ENCODE data around the gene CENPC.
"Not testable (repeated sequence)": the region's sequence is repeated elsewhere in the genome, so short reads cannot be mapped to it uniquely, and the experiment has no call there.

Gene CENPC

DNA sequence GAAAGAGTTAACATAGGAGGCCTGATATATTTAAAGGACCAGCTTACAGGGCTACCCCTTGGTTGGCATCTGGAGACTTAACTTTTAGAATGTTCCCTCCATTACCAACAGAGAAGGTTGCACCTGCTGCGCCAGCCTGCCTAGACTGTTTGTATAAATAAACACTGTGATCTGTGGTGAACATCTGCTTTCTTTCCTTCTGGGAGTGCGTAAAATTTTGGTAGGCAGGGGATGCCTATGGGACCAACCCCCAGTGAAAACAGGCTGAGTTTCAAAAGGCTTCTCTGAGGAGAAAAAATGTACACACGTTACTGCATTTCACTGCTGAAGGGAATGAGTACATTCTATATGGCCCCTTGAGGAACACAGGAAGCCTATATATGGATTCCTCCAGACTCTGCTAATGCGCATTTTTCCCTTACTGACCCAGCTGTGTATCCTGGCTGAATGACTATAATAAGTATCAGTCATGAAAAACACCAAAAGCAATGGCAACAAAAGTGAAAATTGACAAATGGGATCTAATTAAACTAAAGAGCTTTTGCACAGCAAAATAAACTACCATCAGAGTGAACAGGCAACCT, 13.8 kb downstream of the CENPC start:
- ATAC-seq = no peak
- no peak for TF ChIP-seq CSDC2 (CRISPR knock-in tag; IDR thresholded peaks at IDR 0.05)
- no peak for TF ChIP-seq TCF4 (CRISPR knock-in tag; IDR thresholded peaks at IDR 0.05; ENCODE audit: borderline replicate concordance)
- TF ChIP-seq SNAI2 (CRISPR knock-in tag; IDR thresholded peaks at IDR 0.05) = no peak
- no peak for TF ChIP-seq GLIS3 (CRISPR knock-in tag; IDR thresholded peaks at IDR 0.05)
- TF ChIP-seq, protein P1, sequence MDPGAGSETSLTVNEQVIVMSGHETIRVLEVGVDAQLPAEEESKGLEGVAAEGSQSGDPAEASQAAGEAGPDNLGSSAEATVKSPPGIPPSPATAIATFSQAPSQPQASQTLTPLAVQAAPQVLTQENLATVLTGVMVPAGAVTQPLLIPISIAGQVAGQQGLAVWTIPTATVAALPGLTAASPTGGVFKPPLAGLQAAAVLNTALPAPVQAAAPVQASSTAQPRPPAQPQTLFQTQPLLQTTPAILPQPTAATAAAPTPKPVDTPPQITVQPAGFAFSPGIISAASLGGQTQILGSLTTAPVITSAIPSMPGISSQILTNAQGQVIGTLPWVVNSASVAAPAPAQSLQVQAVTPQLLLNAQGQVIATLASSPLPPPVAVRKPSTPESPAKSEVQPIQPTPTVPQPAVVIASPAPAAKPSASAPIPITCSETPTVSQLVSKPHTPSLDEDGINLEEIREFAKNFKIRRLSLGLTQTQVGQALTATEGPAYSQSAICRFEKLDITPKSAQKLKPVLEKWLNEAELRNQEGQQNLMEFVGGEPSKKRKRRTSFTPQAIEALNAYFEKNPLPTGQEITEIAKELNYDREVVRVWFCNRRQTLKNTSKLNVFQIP (CRISPR knock-in tag; IDR thresholded peaks at IDR 0.05; ENCODE audit: borderline replicate concordance, low read depth) = no peak
- TF ChIP-seq RARB (CRISPR knock-in tag; IDR thresholded peaks at IDR 0.05) = no peak
- TF ChIP-seq, protein P2, sequence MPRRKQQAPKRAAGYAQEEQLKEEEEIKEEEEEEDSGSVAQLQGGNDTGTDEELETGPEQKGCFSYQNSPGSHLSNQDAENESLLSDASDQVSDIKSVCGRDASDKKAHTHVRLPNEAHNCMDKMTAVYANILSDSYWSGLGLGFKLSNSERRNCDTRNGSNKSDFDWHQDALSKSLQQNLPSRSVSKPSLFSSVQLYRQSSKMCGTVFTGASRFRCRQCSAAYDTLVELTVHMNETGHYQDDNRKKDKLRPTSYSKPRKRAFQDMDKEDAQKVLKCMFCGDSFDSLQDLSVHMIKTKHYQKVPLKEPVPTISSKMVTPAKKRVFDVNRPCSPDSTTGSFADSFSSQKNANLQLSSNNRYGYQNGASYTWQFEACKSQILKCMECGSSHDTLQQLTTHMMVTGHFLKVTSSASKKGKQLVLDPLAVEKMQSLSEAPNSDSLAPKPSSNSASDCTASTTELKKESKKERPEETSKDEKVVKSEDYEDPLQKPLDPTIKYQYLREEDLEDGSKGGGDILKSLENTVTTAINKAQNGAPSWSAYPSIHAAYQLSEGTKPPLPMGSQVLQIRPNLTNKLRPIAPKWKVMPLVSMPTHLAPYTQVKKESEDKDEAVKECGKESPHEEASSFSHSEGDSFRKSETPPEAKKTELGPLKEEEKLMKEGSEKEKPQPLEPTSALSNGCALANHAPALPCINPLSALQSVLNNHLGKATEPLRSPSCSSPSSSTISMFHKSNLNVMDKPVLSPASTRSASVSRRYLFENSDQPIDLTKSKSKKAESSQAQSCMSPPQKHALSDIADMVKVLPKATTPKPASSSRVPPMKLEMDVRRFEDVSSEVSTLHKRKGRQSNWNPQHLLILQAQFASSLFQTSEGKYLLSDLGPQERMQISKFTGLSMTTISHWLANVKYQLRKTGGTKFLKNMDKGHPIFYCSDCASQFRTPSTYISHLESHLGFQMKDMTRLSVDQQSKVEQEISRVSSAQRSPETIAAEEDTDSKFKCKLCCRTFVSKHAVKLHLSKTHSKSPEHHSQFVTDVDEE (CRISPR knock-in tag; IDR thresholded peaks at IDR 0.05) = no peak
- no peak for TF ChIP-seq ZNF70 (CRISPR knock-in tag; IDR thresholded peaks at IDR 0.05)
- TF ChIP-seq BACH2 (CRISPR knock-in tag; IDR thresholded peaks at IDR 0.05; ENCODE audit: borderline replicate concordance) = no peak
- TF ChIP-seq, protein P3, sequence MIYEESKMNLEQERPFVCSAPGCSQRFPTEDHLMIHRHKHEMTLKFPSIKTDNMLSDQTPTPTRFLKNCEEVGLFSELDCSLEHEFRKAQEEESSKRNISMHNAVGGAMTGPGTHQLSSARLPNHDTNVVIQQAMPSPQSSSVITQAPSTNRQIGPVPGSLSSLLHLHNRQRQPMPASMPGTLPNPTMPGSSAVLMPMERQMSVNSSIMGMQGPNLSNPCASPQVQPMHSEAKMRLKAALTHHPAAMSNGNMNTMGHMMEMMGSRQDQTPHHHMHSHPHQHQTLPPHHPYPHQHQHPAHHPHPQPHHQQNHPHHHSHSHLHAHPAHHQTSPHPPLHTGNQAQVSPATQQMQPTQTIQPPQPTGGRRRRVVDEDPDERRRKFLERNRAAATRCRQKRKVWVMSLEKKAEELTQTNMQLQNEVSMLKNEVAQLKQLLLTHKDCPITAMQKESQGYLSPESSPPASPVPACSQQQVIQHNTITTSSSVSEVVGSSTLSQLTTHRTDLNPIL (CRISPR knock-in tag; IDR thresholded peaks at IDR 0.05; ENCODE audit: low read depth) = no peak
- no peak for TF ChIP-seq ZFP30 (CRISPR knock-in tag; IDR thresholded peaks at IDR 0.05)
- TF ChIP-seq, protein P4, sequence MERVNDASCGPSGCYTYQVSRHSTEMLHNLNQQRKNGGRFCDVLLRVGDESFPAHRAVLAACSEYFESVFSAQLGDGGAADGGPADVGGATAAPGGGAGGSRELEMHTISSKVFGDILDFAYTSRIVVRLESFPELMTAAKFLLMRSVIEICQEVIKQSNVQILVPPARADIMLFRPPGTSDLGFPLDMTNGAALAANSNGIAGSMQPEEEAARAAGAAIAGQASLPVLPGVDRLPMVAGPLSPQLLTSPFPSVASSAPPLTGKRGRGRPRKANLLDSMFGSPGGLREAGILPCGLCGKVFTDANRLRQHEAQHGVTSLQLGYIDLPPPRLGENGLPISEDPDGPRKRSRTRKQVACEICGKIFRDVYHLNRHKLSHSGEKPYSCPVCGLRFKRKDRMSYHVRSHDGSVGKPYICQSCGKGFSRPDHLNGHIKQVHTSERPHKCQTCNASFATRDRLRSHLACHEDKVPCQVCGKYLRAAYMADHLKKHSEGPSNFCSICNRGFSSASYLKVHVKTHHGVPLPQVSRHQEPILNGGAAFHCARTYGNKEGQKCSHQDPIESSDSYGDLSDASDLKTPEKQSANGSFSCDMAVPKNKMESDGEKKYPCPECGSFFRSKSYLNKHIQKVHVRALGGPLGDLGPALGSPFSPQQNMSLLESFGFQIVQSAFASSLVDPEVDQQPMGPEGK (CRISPR knock-in tag; IDR thresholded peaks at IDR 0.05; ENCODE audit: borderline replicate concordance) = no peak

DNA sequence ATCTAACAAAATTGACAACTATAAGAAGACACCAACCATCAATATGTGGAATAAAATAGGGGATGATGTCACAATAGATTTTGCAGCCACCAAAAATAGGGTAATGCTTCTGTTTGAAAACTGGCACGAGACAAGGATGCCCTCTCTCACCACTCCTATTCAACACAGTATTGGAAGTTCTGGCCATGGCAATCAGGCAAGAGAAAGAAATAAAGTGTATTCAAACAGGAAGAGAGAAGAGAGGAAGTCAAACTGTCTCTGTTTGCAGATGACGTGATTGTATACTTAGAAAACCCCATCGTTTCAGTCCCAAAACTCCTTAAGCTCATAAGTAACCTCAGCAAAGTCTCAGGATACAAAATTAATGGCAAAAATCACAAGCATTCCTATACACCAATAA, 21.2 kb downstream of the CENPC start:
- ATAC-seq = not testable (repeated sequence)

DNA sequence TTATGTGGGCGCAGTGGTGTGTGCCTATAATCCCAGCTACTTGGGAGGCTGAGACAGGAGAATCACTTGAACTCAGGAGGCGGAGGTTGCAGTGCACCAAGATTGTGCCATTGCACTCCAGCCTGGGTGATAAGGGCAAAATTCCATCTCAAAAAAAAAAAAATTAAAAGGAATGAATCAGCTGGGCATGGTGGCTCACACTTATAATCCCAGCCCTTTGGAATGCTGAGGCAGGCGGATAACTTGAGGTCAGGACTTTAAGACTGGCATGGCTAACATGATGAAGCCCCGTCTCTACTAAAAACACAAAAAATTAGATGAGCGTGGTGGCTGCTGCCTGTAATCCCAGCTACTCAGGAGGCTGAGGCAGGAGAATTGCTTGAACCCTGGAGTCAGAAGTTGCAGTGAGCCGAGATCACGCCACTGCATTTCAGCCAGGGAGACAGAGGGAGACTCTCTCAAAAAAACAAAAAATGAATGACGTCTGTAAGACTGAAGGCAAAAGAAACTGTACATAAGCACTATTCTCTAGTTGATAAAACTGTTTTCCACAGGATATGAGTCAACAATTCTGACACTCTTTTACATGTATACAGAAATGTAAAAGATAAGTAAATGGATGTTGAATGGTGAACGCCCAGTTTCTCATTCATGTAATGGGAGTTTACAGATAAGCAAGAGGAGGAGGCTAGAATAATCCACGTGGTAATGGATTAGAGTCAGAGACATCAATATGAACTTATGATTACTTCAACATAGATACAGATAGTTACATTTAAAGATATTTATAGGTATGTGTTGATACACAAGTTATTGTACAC, 22.2 kb downstream of the CENPC start:
- no peak for ATAC-seq
- no peak for TF ChIP-seq ARNTL (CRISPR knock-in tag; IDR thresholded peaks at IDR 0.05; ENCODE audit: borderline replicate concordance, low read depth)
- TF ChIP-seq ZFP3 (CRISPR knock-in tag; IDR thresholded peaks at IDR 0.05) = no peak
- TF ChIP-seq, protein P4 (CRISPR knock-in tag; IDR thresholded peaks at IDR 0.05; ENCODE audit: borderline replicate concordance) = no peak
- TF ChIP-seq OSR1 (CRISPR knock-in tag; IDR thresholded peaks at IDR 0.05) = no peak

DNA sequence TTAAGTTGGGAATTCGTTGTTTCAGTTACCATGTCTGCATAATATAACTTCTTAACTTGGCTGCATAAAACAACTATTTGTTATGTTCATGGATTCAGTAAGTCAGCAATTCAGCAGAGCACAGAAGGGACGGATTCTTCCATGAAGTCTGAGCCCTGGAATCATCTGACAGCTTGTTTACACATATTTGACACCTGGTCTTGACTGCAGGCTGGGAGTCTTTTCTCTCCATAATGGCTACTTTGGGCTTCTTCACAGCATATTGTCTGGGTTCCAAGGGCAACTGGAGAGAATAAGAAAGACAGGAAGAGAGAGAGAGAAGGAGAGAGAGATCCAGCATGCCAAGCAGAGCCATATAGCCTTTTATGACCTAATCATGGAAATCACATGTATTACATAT, 23.1 kb downstream of the CENPC start:
- no peak for ATAC-seq
- TF ChIP-seq CSDC2 (CRISPR knock-in tag; IDR thresholded peaks at IDR 0.05) (no peak), RARB (CRISPR knock-in tag; IDR thresholded peaks at IDR 0.05) (no peak), OSR1 (CRISPR knock-in tag; IDR thresholded peaks at IDR 0.05) (no peak), ARNTL (CRISPR knock-in tag; IDR thresholded peaks at IDR 0.05; ENCODE audit: borderline replicate concordance, low read depth) (no peak), ZFP3 (CRISPR knock-in tag; IDR thresholded peaks at IDR 0.05) (no peak), GLIS3 (CRISPR knock-in tag; IDR thresholded peaks at IDR 0.05) (no peak), BACH2 (CRISPR knock-in tag; IDR thresholded peaks at IDR 0.05; ENCODE audit: borderline replicate concordance) (no peak), ZNF565 (CRISPR knock-in tag; conservative IDR thresholded peaks at IDR 0.05; ENCODE audit: low read depth) (no peak), TOX (CRISPR knock-in tag; IDR thresholded peaks at IDR 0.05; ENCODE audit: borderline replicate concordance) (no peak)
- TF ChIP-seq, protein P3 (CRISPR knock-in tag; IDR thresholded peaks at IDR 0.05; ENCODE audit: low read depth) = no peak
- TF ChIP-seq, protein P2 (CRISPR knock-in tag; IDR thresholded peaks at IDR 0.05) = no peak

Measured in SK-N-SH treated with all-trans-retinoic acid at 6 μM for 48 hours (cell line).